ENCODE measurements around the gene FSIP1.

FSIP1 gene

GRCh38 chr15:39580117-39580484, 202.5 kb downstream of the FSIP1 start:
- DNase-seq = peak; percentile 88

GRCh38 chr15:39579487-39580116, 203.0 kb downstream of the FSIP1 start:
- DNase-seq = no peak

GRCh38 chr15:39578851-39579486, 203.7 kb downstream of the FSIP1 start:
- no peak for DNase-seq

GRCh38 chr15:39575180-39575579, 207.5 kb downstream of the FSIP1 start:
- no peak for DNase-seq

- no peak for DNase-seq
These were observed 208.2 kb downstream of the FSIP1 start for GRCh38 chr15:39574427-39574826.

GRCh38 chr15:39573844-39574243, 208.8 kb downstream of the FSIP1 start:
- DNase-seq = no peak

GRCh38 chr15:39573287-39573686, 209.4 kb downstream of the FSIP1 start:
- no peak for DNase-seq

- no peak for DNase-seq
These were observed 216.8 kb downstream of the FSIP1 start for GRCh38 chr15:39565851-39566250.

- no peak for DNase-seq
These were observed 217.5 kb downstream of the FSIP1 start for GRCh38 chr15:39564972-39565665.

GRCh38 chr15:39558421-39558820, 224.2 kb downstream of the FSIP1 start:
- no peak for DNase-seq

GRCh38 chr15:39556461-39556860, 226.2 kb downstream of the FSIP1 start:
- DNase-seq = no peak

- no peak for DNase-seq
These were observed 226.8 kb downstream of the FSIP1 start for GRCh38 chr15:39555885-39556284.

- DNase-seq = no peak
These were observed 227.8 kb downstream of the FSIP1 start for GRCh38 chr15:39554746-39555387.

GRCh38 chr15:39553947-39554693, 228.5 kb downstream of the FSIP1 start:
- DNase-seq = no peak

GRCh38 chr15:39552556-39552955, 230.1 kb downstream of the FSIP1 start:
- DNase-seq = no peak

GRCh38 chr15:39551476-39551875, 231.2 kb downstream of the FSIP1 start:
- no peak for DNase-seq

All from CD4-positive, alpha-beta T cell treated with Interleukin-10 for 1 hour (primary cell).